Activated T-cell treated with anti-CD3 and anti-CD28 coated beads, Interleukin-2, amount 50 U/mL, for 24 hours (primary cell): ENCODE measurements around the gene ATXN1.

Experiments used
- DNase-seq: peaks from one replicate; pipeline ENCODE4 v3.0.0-alpha.2; 2020
- H3K27ac Mint-ChIP-seq: 2 replicates; pipeline ENCODE4 v1.8.0; 2020; ENCODE audit warnings: mild to moderate bottlenecking, mixed read lengths
- H3K27me3 Mint-ChIP-seq: 2 replicates; pipeline ENCODE4 v1.8.0; 2020; ENCODE audit warnings: mixed read lengths
- H3K36me3 Mint-ChIP-seq: 2 replicates; pipeline ENCODE4 v1.8.0; 2020; ENCODE audit warnings: low read depth, mixed read lengths
- H3K4me1 Mint-ChIP-seq: 2 replicates; pipeline ENCODE4 v1.8.0; 2020; ENCODE audit warnings: low read depth, mixed read lengths
- H3K4me3 Mint-ChIP-seq: 2 replicates; pipeline ENCODE4 v1.8.0; 2020; ENCODE audit warnings: mild to moderate bottlenecking, moderate library complexity, mixed read lengths
- H3K9me3 Mint-ChIP-seq: 2 replicates; pipeline ENCODE4 v1.8.0; 2020; ENCODE audit warnings: mixed read lengths

Gene ATXN1

GRCh38 chr6:16760516-16761470 is at the start of gene ATXN1:
TSS of gene ATXN1 (minus strand) at chr6:16761460.
- H3K9me3 Mint-ChIP-seq = no peaks in the 10 kb centered on the region
- H3K36me3 Mint-ChIP-seq = peaks cover 15% of the 10 kb centered on the region
- H3K4me3 Mint-ChIP-seq = peak within 1 kb of the TSS; percentile 92
- DNase-seq = peak; percentile 72
- H3K27me3 Mint-ChIP-seq = no peaks in the 10 kb centered on the region
- H3K4me1 Mint-ChIP-seq = peaks cover 68% of the 10 kb centered on the region
- peak within 1 kb of the TSS; percentile 92 for H3K27ac Mint-ChIP-seq

- peaks cover 21% of the 10 kb centered on the region for H3K9me3 Mint-ChIP-seq
- no peak for DNase-seq
- no peaks in the 10 kb centered on the region for H3K27me3 Mint-ChIP-seq
- H3K4me3 Mint-ChIP-seq = no peak overlapping the region
- peaks cover 4% of the 10 kb centered on the region for H3K36me3 Mint-ChIP-seq
- no peak overlapping the region for H3K27ac Mint-ChIP-seq
- peaks cover 3% of the 10 kb centered on the region for H3K4me1 Mint-ChIP-seq
These were observed 49.2 kb upstream of the ATXN1 start for GRCh38 chr6:16810411-16810810.

GRCh38 chr6:16809753-16810358 is 48.6 kb upstream of the ATXN1 start:
- H3K4me3 Mint-ChIP-seq = no peak overlapping the region
- peaks cover 3% of the 10 kb centered on the region for H3K4me1 Mint-ChIP-seq
- H3K9me3 Mint-ChIP-seq = peaks cover 21% of the 10 kb centered on the region
- peaks cover 4% of the 10 kb centered on the region for H3K36me3 Mint-ChIP-seq
- no peak overlapping the region for H3K27ac Mint-ChIP-seq
- no peak for DNase-seq
- no peaks in the 10 kb centered on the region for H3K27me3 Mint-ChIP-seq

GRCh38 chr6:16807956-16808355 is 46.7 kb upstream of the ATXN1 start:
- H3K36me3 Mint-ChIP-seq = peaks cover 4% of the 10 kb centered on the region
- no peak overlapping the region for H3K4me3 Mint-ChIP-seq
- DNase-seq = no peak
- no peaks in the 10 kb centered on the region for H3K27me3 Mint-ChIP-seq
- no peak overlapping the region for H3K27ac Mint-ChIP-seq
- peaks cover 3% of the 10 kb centered on the region for H3K4me1 Mint-ChIP-seq
- H3K9me3 Mint-ChIP-seq = peaks cover 14% of the 10 kb centered on the region

GRCh38 chr6:16806363-16806762 is 45.1 kb upstream of the ATXN1 start:
- H3K27me3 Mint-ChIP-seq = no peaks in the 10 kb centered on the region
- H3K4me3 Mint-ChIP-seq = no peak overlapping the region
- no peak for DNase-seq
- H3K36me3 Mint-ChIP-seq = no peaks in the 10 kb centered on the region
- H3K4me1 Mint-ChIP-seq = peaks cover 12% of the 10 kb centered on the region
- no peak overlapping the region for H3K27ac Mint-ChIP-seq
- H3K9me3 Mint-ChIP-seq = peaks cover under 1% of the 10 kb centered on the region

- Mint-ChIP-seq H3K27ac (no peak overlapping the region), H3K9me3 (no peaks in the 10 kb centered on the region), H3K36me3 (no peaks in the 10 kb centered on the region), H3K27me3 (no peaks in the 10 kb centered on the region), H3K4me3 (no peak overlapping the region), H3K4me1 (peaks cover 20% of the 10 kb centered on the region)
- DNase-seq = no peak
These were observed 44.1 kb upstream of the ATXN1 start for GRCh38 chr6:16805243-16805950.

GRCh38 chr6:16804546-16805242 is 43.4 kb upstream of the ATXN1 start:
- H3K36me3 Mint-ChIP-seq = no peaks in the 10 kb centered on the region
- no peak overlapping the region for H3K4me3 Mint-ChIP-seq
- H3K27me3 Mint-ChIP-seq = no peaks in the 10 kb centered on the region
- H3K27ac Mint-ChIP-seq = no peak overlapping the region
- DNase-seq = no peak
- no peaks in the 10 kb centered on the region for H3K9me3 Mint-ChIP-seq
- peaks cover 24% of the 10 kb centered on the region for H3K4me1 Mint-ChIP-seq

- Mint-ChIP-seq H3K4me3 (no peak overlapping the region), H3K27ac (no peak overlapping the region), H3K9me3 (no peaks in the 10 kb centered on the region), H3K27me3 (no peaks in the 10 kb centered on the region), H3K36me3 (no peaks in the 10 kb centered on the region), H3K4me1 (peaks cover 25% of the 10 kb centered on the region)
- no peak for DNase-seq
These were observed 42.3 kb upstream of the ATXN1 start for GRCh38 chr6:16803294-16804200.

GRCh38 chr6:16802071-16802470 is 40.8 kb upstream of the ATXN1 start:
- Mint-ChIP-seq H3K4me3 (no peak overlapping the region), H3K4me1 (peaks cover 25% of the 10 kb centered on the region), H3K9me3 (no peaks in the 10 kb centered on the region), H3K27ac (no peak overlapping the region), H3K27me3 (no peaks in the 10 kb centered on the region), H3K36me3 (no peaks in the 10 kb centered on the region)
- no peak for DNase-seq

GRCh38 chr6:16800942-16801341 is 39.7 kb upstream of the ATXN1 start:
- Mint-ChIP-seq H3K4me1 (peaks cover 25% of the 10 kb centered on the region), H3K9me3 (no peaks in the 10 kb centered on the region), H3K27me3 (no peaks in the 10 kb centered on the region), H3K4me3 (no peak overlapping the region), H3K36me3 (no peaks in the 10 kb centered on the region), H3K27ac (peak overlapping the region; percentile 62)
- DNase-seq = no peak

- no peaks in the 10 kb centered on the region for H3K27me3 Mint-ChIP-seq
These were observed 39.1 kb upstream of the ATXN1 start for GRCh38 chr6:16800341-16800740.

GRCh38 chr6:16799279-16800193 is 38.3 kb upstream of the ATXN1 start:
- no peak for DNase-seq
- H3K27ac Mint-ChIP-seq = no peak overlapping the region
- H3K9me3 Mint-ChIP-seq = no peaks in the 10 kb centered on the region
- no peak overlapping the region for H3K4me3 Mint-ChIP-seq
- no peaks in the 10 kb centered on the region for H3K27me3 Mint-ChIP-seq
- no peaks in the 10 kb centered on the region for H3K36me3 Mint-ChIP-seq
- H3K4me1 Mint-ChIP-seq = peaks cover 25% of the 10 kb centered on the region

More at GRCh38 chr6:16800341-16800740, 39.1 kb upstream of the ATXN1 start:
- peaks cover 25% of the 10 kb centered on the region for H3K4me1 Mint-ChIP-seq
- peak overlapping the region; percentile 62 for H3K27ac Mint-ChIP-seq
- DNase-seq = no peak
- no peak overlapping the region for H3K4me3 Mint-ChIP-seq
- H3K36me3 Mint-ChIP-seq = no peaks in the 10 kb centered on the region
- no peaks in the 10 kb centered on the region for H3K9me3 Mint-ChIP-seq
